SW480 (cell line): ENCODE results near the gene TBC1D3B.
"Not testable (repeated sequence)": the region's sequence is repeated elsewhere in the genome, so short reads cannot be mapped to it uniquely, and the experiment has no call there.

Source experiments
- DNase-seq: peaks from one replicate; pipeline ENCODE4 v3.0.0-alpha.2; 2016; ENCODE audit warnings: low spot score

TBC1D3B gene

DNA sequence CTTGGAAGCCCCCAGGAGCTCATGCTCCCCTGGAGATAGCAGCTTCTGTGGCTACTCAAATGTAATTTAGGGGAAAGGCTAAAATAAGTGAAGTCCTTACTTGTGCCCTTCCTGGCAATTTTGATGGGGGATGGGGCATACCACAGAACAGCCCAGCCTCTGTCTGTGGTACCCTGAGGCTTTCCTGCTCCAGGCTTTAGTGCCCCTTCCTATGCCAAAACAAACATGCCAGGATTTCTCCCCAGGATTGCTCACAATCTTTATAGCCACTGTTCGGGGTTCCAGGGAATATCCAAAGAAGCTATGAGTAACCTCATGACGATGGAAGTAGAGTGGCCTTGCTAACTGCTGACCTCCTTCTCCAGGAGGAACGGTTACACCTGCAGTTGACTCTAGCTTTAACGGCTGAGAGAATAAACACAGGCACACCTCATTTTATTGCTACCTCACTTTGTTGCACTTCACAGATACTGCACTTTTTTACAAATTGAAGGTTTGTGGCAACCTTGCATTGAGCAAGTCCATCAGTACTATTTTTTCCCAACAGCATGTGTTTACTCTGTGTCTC is 47.9 kb downstream of the TBC1D3B start:
- DNase-seq: no peak

GRCh38 chr17:36127911-36128310 is 48.5 kb downstream of the TBC1D3B start:
- DNase-seq: no peak

- no peak for DNase-seq
These were observed 49.1 kb downstream of the TBC1D3B start for GRCh38 chr17:36127199-36127893.

DNA sequence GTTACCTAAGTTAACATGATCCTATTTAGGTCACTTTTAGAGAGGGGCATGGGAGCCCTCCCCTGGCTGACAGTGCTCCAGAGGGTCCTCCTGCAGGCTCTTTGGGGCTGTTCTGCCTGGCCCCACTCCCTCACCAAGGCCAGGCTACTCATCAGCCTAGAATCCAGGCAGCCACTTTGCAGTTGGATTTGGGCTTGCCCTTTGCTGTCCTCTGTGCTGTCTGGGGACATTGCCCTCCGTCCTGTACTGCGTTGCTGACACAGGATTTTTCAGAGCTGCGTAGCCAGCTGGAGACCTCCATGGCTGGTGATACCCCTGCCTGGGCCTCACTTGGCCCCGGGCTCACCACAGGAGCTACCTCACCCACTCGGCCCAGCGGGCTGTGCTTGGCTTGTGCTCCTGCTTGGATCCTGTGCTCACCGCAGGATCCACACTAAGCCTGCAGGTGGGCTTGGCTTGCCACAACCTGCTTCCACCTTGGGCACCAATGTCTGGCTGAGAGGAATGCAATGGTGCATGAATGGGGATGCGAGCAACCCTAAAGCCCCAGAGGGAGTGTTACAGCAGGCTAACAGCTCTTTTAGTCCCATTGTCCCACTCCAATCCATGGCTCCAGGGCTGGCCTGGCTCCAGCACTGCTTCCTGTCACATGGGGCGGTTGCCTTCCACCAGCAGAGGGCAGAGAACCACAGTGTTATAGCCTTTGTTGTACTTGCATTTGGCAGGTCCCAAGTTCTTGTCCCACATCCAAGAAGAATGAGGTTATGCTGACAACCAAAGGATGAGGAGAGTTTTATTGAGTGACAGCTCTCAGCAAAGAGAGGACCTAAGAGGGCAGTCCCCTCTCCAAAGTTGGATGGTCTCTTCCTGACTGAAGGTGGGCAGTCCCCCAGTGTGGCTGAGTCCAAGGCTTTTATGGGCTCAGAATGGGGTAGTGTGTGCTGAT is 51.3 kb downstream of the TBC1D3B start:
- no peak for DNase-seq

DNA sequence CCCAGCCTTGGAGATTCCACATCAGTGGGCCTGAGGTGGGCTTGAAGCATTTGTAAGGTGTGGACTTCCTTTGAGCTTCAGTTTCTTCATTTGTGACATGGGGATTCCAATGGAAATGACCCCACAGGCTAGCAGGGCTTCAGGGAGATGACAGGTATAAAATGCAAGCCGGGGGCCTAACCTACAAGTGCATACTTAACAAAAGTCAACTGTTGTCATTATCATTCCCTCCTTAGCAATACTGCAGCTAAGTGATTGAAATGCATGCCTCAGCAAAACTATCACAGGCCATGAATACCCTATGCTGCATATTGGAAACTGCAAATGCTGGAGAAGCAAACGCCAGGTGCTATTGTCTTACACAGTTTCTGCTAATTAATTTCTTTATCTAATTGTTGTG is 53.0 kb downstream of the TBC1D3B start:
- no peak for DNase-seq

GRCh38 chr17:36121099-36121498 is 55.3 kb downstream of the TBC1D3B start:
- not testable (repeated sequence) for DNase-seq

GRCh38 chr17:36120221-36120620 is 56.2 kb downstream of the TBC1D3B start:
- DNase-seq: no peak

DNA sequence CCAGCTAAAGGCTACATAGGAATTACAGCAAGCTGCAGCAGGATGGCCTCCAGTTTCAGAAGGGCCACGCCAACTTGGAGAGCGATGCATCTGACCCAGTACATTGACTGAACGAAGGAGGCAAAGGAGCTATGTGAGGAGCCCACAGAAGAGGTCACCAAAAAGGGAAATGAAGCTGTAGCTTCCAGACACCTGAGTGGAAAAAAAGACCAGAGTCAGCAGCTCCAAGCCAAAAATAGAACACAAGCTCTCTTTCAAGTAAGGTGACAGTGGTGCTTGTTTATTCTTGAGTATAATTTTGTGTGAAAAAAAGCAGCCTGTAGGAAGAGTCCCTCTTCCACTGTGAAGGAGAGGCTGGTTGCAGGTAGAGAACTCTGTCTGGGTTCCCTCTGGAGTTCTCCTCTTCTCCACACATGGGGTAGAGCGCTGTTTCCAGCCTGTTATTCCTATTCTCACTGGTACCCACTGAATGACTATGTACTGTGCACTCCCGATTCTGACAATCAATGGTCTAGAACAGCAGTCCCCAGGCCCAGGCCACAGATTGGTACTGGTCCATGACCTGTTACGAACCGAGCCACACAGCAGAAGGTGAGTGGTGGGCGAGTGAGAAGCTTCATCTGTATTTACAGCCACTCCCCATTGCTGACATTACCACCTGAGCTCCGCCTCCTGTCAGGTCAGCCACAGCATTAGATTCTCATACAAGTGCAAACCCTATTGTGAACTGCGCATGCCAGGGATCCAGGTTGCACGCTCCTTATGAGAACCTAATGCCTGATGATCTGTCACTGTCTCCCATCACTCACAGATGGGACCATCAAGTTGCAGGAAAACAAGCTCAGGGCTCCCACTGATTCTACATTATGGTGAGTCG is 57.7 kb downstream of the TBC1D3B start:
- DNase-seq: no peak

DNA sequence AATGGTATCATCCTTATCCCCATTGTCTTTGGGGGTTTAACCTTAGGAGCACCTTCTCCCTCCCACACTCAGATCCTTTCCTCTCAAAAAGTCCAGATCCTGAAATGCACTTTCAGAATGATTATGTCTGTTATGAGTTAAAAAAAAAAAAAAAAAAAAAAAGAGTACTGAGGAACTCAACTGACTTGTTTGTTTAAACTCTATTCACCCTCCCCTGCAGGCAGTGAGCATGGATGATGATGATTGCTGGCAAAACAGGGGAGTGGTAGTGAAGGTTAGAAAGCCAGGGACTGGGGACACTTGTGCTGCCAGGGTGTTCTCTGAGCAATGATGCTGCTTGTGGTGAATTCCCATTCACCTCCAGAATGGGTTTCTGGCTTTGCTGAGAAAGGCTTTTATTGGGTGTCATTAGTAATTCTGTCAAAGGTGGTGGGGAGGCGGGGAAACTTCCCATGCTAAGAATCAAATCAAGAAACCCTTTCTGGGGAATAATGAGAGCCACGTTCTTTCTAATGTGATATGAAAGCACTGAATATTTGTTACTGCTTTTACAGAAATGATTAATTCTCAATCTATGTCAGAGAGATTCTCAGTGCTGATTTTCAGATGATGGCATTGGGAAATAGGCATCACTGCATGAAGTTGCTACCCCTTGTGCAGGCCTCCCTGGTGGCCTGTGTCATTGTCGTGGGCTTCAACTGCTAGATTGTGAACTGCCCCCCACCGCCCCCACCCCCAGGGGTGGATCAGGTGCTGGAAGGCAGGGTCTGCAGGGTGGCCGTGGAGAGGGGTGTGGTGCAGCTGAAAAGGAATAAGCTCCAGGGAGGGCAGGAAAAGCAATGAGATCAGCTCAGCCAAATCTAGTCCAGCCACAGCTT is 58.7 kb downstream of the TBC1D3B start:
- no peak for DNase-seq
